GM23248 (cell line): Measurements from ENCODE around the gene AKAP13. TPM values are rescaled to one million over a fixed set of nuclear protein-coding genes. Genes with fewer than 3 reads are reported as not detected.

Source experiments
- DNase-seq: peaks from one replicate; pipeline ENCODE4 v3.0.0-alpha.2; 2015
- H2AFZ ChIP-seq: fragments of 200-600 bp; sonication (generic); 2 replicates; pipeline ENCODE4 v1.6.1; 2016; ENCODE audit warnings: antibody characterized with exemption
- H3F3A ChIP-seq: fragments of 200-600 bp; sonication (generic); 2 replicates; pipeline ENCODE4 v1.6.1; 2016; ENCODE audit warnings: mild to moderate bottlenecking, antibody characterized with exemption, mixed run types; ENCODE audit not compliant: insufficient read depth
- H3K27ac ChIP-seq: fragments of 200-600 bp; sonication (generic); 2 replicates; pipeline ENCODE4 v1.5.1; 2016; ENCODE audit warnings: mild to moderate bottlenecking
- H3K27me3 ChIP-seq: fragments of 200-600 bp; sonication (generic); replicated peaks from 2 replicates; pipeline ENCODE4 v1.6.1; 2016; ENCODE audit warnings: mild to moderate bottlenecking; ENCODE audit not compliant: insufficient read depth
- H3K36me3 ChIP-seq: fragments of 200-600 bp; sonication (generic); 2 replicates; pipeline ENCODE4 v1.6.1; 2016; ENCODE audit warnings: low read depth, mild to moderate bottlenecking
- H3K4me1 ChIP-seq: fragments of 200-600 bp; sonication (generic); 2 replicates; pipeline ENCODE4 v1.6.1; 2016; ENCODE audit warnings: mild to moderate bottlenecking; ENCODE audit not compliant: insufficient read depth
- H3K4me2 ChIP-seq: fragments of 200-600 bp; sonication (generic); one replicate; pipeline ENCODE4 v1.6.1; 2016; ENCODE audit warnings: mild to moderate bottlenecking; ENCODE audit not compliant: unreplicated experiment
- H3K4me3 ChIP-seq: fragments of 200-600 bp; sonication (generic); 2 replicates; pipeline ENCODE4 v1.5.1; 2016; ENCODE audit warnings: mild to moderate bottlenecking
- H3K79me2 ChIP-seq: fragments of 200-600 bp; sonication (generic); 2 replicates; pipeline ENCODE4 v1.6.1; 2016; ENCODE audit warnings: mild to moderate bottlenecking; ENCODE audit not compliant: insufficient read depth
- H3K9ac ChIP-seq: fragments of 200-600 bp; sonication (generic); 2 replicates; pipeline ENCODE4 v1.6.1; 2016; ENCODE audit warnings: mild to moderate bottlenecking
- H3K9me2 ChIP-seq: fragments of 200-600 bp; sonication (generic); 2 replicates; pipeline ENCODE4 v1.6.1; 2016; ENCODE audit warnings: mixed run types, mild to moderate bottlenecking, moderate library complexity; ENCODE audit not compliant: insufficient read depth
- H3K9me3 ChIP-seq: fragments of 200-600 bp; sonication (generic); one replicate; pipeline ENCODE4 v1.6.1; 2017; ENCODE audit warnings: low read depth
- H4K20me1 ChIP-seq: fragments of 200-600 bp; sonication (generic); 2 replicates; pipeline ENCODE4 v1.6.0; 2016; ENCODE audit not compliant: insufficient read depth
- EZH2 ChIP-seq: fragments of 200-600 bp; sonication (generic); IDR thresholded peaks from 2 replicates; pipeline ENCODE4 v1.6.1; 2018; ENCODE audit warnings: antibody characterized with exemption, mild to moderate bottlenecking; ENCODE audit not compliant: insufficient read depth, poor library complexity, severe bottlenecking
- EZH2phosphoT487 ChIP-seq: fragments of 200-600 bp; sonication (generic); IDR thresholded peaks from 2 replicates; pipeline ENCODE4 v1.6.1; 2018; ENCODE audit warnings: antibody characterized with exemption, moderate library complexity, mild to moderate bottlenecking, low read depth; ENCODE audit not compliant: insufficient read depth
- WGBS, 2 experiments: methylation state at CpG; one replicate each; pipeline ENCODE4 v1.1.6; 2015 to 2017; ENCODE audit warnings: low lambda C conversion rate in 2 of 2, low coverage in 1 of 2; ENCODE audit errors: missing lambda C conversion rate in 2 of 2; 5-methylcytosine and 5-hydroxymethylcytosine counted together
- in situ Hi-C: fragments of 300-500 bp; cut with MboI; formaldehyde crosslinking; loops from 2 replicates; pipeline ENCODE4 v1.15.0; 2020
- polyA plus RNA-seq: library from polyadenylated mRNA; unstranded; fragments of >200 nt; fragmentation: Nextera tagmentation; extraction: Ambion mirVana; gene quantifications from 2 replicates; pipeline ENCODE4 v1.2.1, GENCODE V29; 2016
- total RNA-seq: library from RNA; depleted of rRNA; stranded (reverse); fragments of >200 nt; shearing (Covaris generic); gene quantifications from 2 replicates; pipeline ENCODE4 v1.2.3, GENCODE V29; 2014

The AKAP13 gene
- total and polyA plus RNA-seq, 2 experiments from 2014 or later = 26.5 to 27.7 TPM

- no peak overlapping the region for H2AFZ ChIP-seq
- no peaks in the 10 kb centered on the region for H3K36me3 ChIP-seq
- no peaks in the 10 kb centered on the region for H3K9me2 ChIP-seq
- in situ Hi-C loops = no loop called here
- H3F3A ChIP-seq = no peaks in the 10 kb centered on the region
- H3K9ac ChIP-seq = no peak overlapping the region
- H3K4me1 ChIP-seq = no peaks in the 10 kb centered on the region; the same call in 1 of the 2 replicates
- WGBS, 2 experiments = 96 to 100% methylated on average over 7 to 9 of the region's 9 CpGs
- TF ChIP-seq EZH2 (no peak), EZH2phosphoT487 (no peak)
- H3K9me3 ChIP-seq = no peaks in the 10 kb centered on the region
- no peak overlapping the region for H3K4me2 ChIP-seq
- DNase-seq = no peak
- H4K20me1 ChIP-seq = no peaks in the 10 kb centered on the region
- peaks cover 11% of the 10 kb centered on the region; the same call in 1 of the 2 replicates for H3K79me2 ChIP-seq
- H3K27ac ChIP-seq = no peak overlapping the region
- H3K27me3 ChIP-seq = no peaks in the 10 kb centered on the region
- H3K4me3 ChIP-seq = no peak overlapping the region
Observed at GRCh38 chr15:85772668-85773067, 392.3 kb downstream of the AKAP13 start.

- H3K27ac ChIP-seq = no peak overlapping the region
- H3K4me1 ChIP-seq = no peaks in the 10 kb centered on the region; the same call in 1 of the 2 replicates
- no peaks in the 10 kb centered on the region for H3F3A ChIP-seq
- H2AFZ ChIP-seq = no peak overlapping the region
- H3K79me2 ChIP-seq = peaks cover 11% of the 10 kb centered on the region; the same call in 1 of the 2 replicates
- in situ Hi-C loops = no loop called here
- H3K4me2 ChIP-seq = no peak overlapping the region
- DNase-seq = no peak
- H3K27me3 ChIP-seq = no peaks in the 10 kb centered on the region
- H3K9me2 ChIP-seq = no peaks in the 10 kb centered on the region
- TF ChIP-seq EZH2 (no peak), EZH2phosphoT487 (no peak)
- H3K4me3 ChIP-seq = no peak overlapping the region
- no peaks in the 10 kb centered on the region for H3K9me3 ChIP-seq
- H4K20me1 ChIP-seq = no peaks in the 10 kb centered on the region
- no peak overlapping the region for H3K9ac ChIP-seq
- no peaks in the 10 kb centered on the region for H3K36me3 ChIP-seq
- 84 to 89% methylated on average over 12 of the region's 12 CpGs for WGBS, 2 experiments
Observed at GRCh38 chr15:85773249-85773648, 392.8 kb downstream of the AKAP13 start.

GRCh38 chr15:85773970-85774369 lies 393.6 kb downstream of the AKAP13 start:
- no peak overlapping the region for H3K27ac ChIP-seq
- no peaks in the 10 kb centered on the region for H3K9me2 ChIP-seq
- DNase-seq = no peak
- peaks cover 11% of the 10 kb centered on the region; the same call in 1 of the 2 replicates for H3K79me2 ChIP-seq
- no peak for TF ChIP-seq EZH2
- TF ChIP-seq EZH2phosphoT487 = no peak
- WGBS, 2 experiments = 95% methylated on average over 10 of the region's 10 CpGs
- H3K9ac ChIP-seq = no peak overlapping the region
- H3K27me3 ChIP-seq = no peaks in the 10 kb centered on the region
- in situ Hi-C loops = no loop called here
- no peaks in the 10 kb centered on the region for H3K36me3 ChIP-seq
- no peaks in the 10 kb centered on the region for H3K9me3 ChIP-seq
- H3K4me3 ChIP-seq = no peak overlapping the region
- no peaks in the 10 kb centered on the region; the same call in 1 of the 2 replicates for H3K4me1 ChIP-seq
- no peaks in the 10 kb centered on the region for H4K20me1 ChIP-seq
- H3K4me2 ChIP-seq = no peak overlapping the region
- H3F3A ChIP-seq = no peaks in the 10 kb centered on the region
- H2AFZ ChIP-seq = no peak overlapping the region

GRCh38 chr15:85777250-85778106 lies 397.1 kb downstream of the AKAP13 start:
- 75 to 81% methylated on average over 17 to 18 of the region's 18 CpGs for WGBS, 2 experiments
- H2AFZ ChIP-seq = no peak overlapping the region
- H3K79me2 ChIP-seq = no peaks in the 10 kb centered on the region; the same call in none of the 2 replicates
- H3K4me2 ChIP-seq = no peak overlapping the region
- no peaks in the 10 kb centered on the region for H3F3A ChIP-seq
- in situ Hi-C loops = no loop called here
- H3K9me2 ChIP-seq = no peaks in the 10 kb centered on the region
- no peaks in the 10 kb centered on the region for H3K36me3 ChIP-seq
- TF ChIP-seq EZH2 (no peak), EZH2phosphoT487 (no peak)
- no peak overlapping the region for H3K4me3 ChIP-seq
- no peak overlapping the region for H3K9ac ChIP-seq
- no peak for DNase-seq
- H3K4me1 ChIP-seq = no peaks in the 10 kb centered on the region
- no peaks in the 10 kb centered on the region for H3K27me3 ChIP-seq
- no peaks in the 10 kb centered on the region for H3K9me3 ChIP-seq
- no peak overlapping the region for H3K27ac ChIP-seq
- no peaks in the 10 kb centered on the region for H4K20me1 ChIP-seq
